ENCODE results near the gene PCDHGA5.
"Not testable (repeated sequence)": the region's sequence is repeated elsewhere in the genome, so short reads cannot be mapped to it uniquely, and the experiment has no call there.

The PCDHGA5 gene

GRCh38 chr5:141384471-141385267, 20.7 kb downstream of the PCDHGA5 start:
- DNase-seq (ENCODE audit: low read depth) = no peak
- TF ChIP-seq MYC (IDR thresholded peaks at IDR 0.05; ENCODE audit: low read depth, low read length) (no peak), CTCF (IDR thresholded peaks at IDR 0.05; ENCODE audit: low read depth, low read length) (no peak), MAX (IDR thresholded peaks at IDR 0.05; ENCODE audit: low read depth, low read length) (no peak), POLR2A (IDR thresholded peaks at IDR 0.05; ENCODE audit: extremely low read depth, insufficient read length) (no peak)
- no peak overlapping the region for H3K4me3 ChIP-seq (ENCODE audit: low read depth, low read length)

GRCh38 chr5:141387557-141388311, 23.8 kb downstream of the PCDHGA5 start, which contains the start of gene PCDHGB4:
Gene PCDHGB4 (plus strand): TSS chr5:141387698. CDS start chr5:141387885, 187 bp downstream.
- not testable (repeated sequence) for DNase-seq (ENCODE audit: low read depth); H3K4me3 ChIP-seq (ENCODE audit: low read depth, low read length)

- TF ChIP-seq POLR2A (IDR thresholded peaks at IDR 0.05; ENCODE audit: extremely low read depth, insufficient read length) = no peak
- TF ChIP-seq MAX (IDR thresholded peaks at IDR 0.05; ENCODE audit: low read depth, low read length) = no peak
- H3K4me3 ChIP-seq (ENCODE audit: low read depth, low read length) = no peak overlapping the region
- no peak for DNase-seq (ENCODE audit: low read depth)
These were observed 24.7 kb downstream of the PCDHGA5 start for GRCh38 chr5:141388661-141389060.

- no peak for TF ChIP-seq MAX (IDR thresholded peaks at IDR 0.05; ENCODE audit: low read depth, low read length)
- TF ChIP-seq MYC (IDR thresholded peaks at IDR 0.05; ENCODE audit: low read depth, low read length) = no peak
- TF ChIP-seq CTCF (IDR thresholded peaks at IDR 0.05; ENCODE audit: low read depth, low read length) = no peak
- no peak for TF ChIP-seq POLR2A (IDR thresholded peaks at IDR 0.05; ENCODE audit: extremely low read depth, insufficient read length)
- DNase-seq (ENCODE audit: low read depth) = no peak
- no peak overlapping the region for H3K4me3 ChIP-seq (ENCODE audit: low read depth, low read length)
These were observed 25.4 kb downstream of the PCDHGA5 start for GRCh38 chr5:141389153-141390042.

GRCh38 chr5:141392429-141393198, 28.7 kb downstream of the PCDHGA5 start, which contains the start of gene PCDHGA8:
Gene PCDHGA8 (plus strand): TSS chr5:141392633. CDS start chr5:141392814, 181 bp downstream.
- TF ChIP-seq CTCF (IDR thresholded peaks at IDR 0.05; ENCODE audit: low read depth, low read length) (no peak), MAX (IDR thresholded peaks at IDR 0.05; ENCODE audit: low read depth, low read length) (no peak), MYC (IDR thresholded peaks at IDR 0.05; ENCODE audit: low read depth, low read length) (no peak), POLR2A (IDR thresholded peaks at IDR 0.05; ENCODE audit: extremely low read depth, insufficient read length) (no peak)
- DNase-seq (ENCODE audit: low read depth) = peak; percentile 29
- H3K4me3 ChIP-seq (ENCODE audit: low read depth, low read length) = no peak within 1 kb of the TSS

- TF ChIP-seq MAX (IDR thresholded peaks at IDR 0.05; ENCODE audit: low read depth, low read length) (no peak), POLR2A (IDR thresholded peaks at IDR 0.05; ENCODE audit: extremely low read depth, insufficient read length) (no peak), CTCF (IDR thresholded peaks at IDR 0.05; ENCODE audit: low read depth, low read length) (no peak), MYC (IDR thresholded peaks at IDR 0.05; ENCODE audit: low read depth, low read length) (no peak)
- no peak overlapping the region for H3K4me3 ChIP-seq (ENCODE audit: low read depth, low read length)
- DNase-seq (ENCODE audit: low read depth) = no peak
These were observed 29.3 kb downstream of the PCDHGA5 start for GRCh38 chr5:141393267-141393666.

GRCh38 chr5:141394401-141395187, 30.6 kb downstream of the PCDHGA5 start:
- DNase-seq (ENCODE audit: low read depth); H3K4me3 ChIP-seq (ENCODE audit: low read depth, low read length): not testable (repeated sequence)

Measured in NB4 (cell line).